Osteoblast (primary cell): Measurements from ENCODE around the gene IFNA8. TPM values are rescaled to one million over a fixed set of nuclear protein-coding genes. Genes with fewer than 3 reads are reported as not detected.

Source experiments
- DNase-seq: peaks from one replicate; pipeline ENCODE4 v3.0.0; 2011; ENCODE audit warnings: low spot score, mixed read lengths; ENCODE audit not compliant: insufficient read length; ENCODE audit errors: missing footprints
- H2AFZ ChIP-seq: 2 replicates; pipeline ENCODE4 v1.6.0; 2011; ENCODE audit warnings: mild to moderate bottlenecking, low read length
- H3K27ac ChIP-seq: 2 replicates; pipeline ENCODE4 v1.5.1; 2011; ENCODE audit warnings: mild to moderate bottlenecking, low read depth, low read length, moderate library complexity
- H3K27me3 ChIP-seq: 2 replicates; pipeline ENCODE4 v1.6.0; 2012; ENCODE audit warnings: mild to moderate bottlenecking, control low read depth, inconsistent platforms, low read length, moderate library complexity; ENCODE audit not compliant: insufficient read depth
- H3K36me3 ChIP-seq: 2 replicates; pipeline ENCODE4 v1.5.1; 2011; ENCODE audit warnings: mild to moderate bottlenecking, low read length, control low read depth, moderate library complexity; ENCODE audit not compliant: insufficient read depth
- H3K4me1 ChIP-seq: 2 replicates; pipeline ENCODE4 v1.5.1; 2011; ENCODE audit warnings: mild to moderate bottlenecking, low read length, control low read depth, moderate library complexity; ENCODE audit not compliant: insufficient read depth
- H3K4me2 ChIP-seq: 2 replicates; pipeline ENCODE4 v1.6.0; 2011; ENCODE audit warnings: mild to moderate bottlenecking, low read length; ENCODE audit not compliant: insufficient read depth
- H3K4me3 ChIP-seq: fragments of 200-600 bp; sonication (generic); 3 replicates; pipeline ENCODE4 v1.5.1; 2012; ENCODE audit warnings: mild to moderate bottlenecking, low read length, inconsistent platforms; ENCODE audit not compliant: insufficient read depth
- H3K79me2 ChIP-seq: 2 replicates; pipeline ENCODE4 v1.6.0; 2012; ENCODE audit warnings: mild to moderate bottlenecking, low read length, control low read depth, inconsistent platforms; ENCODE audit not compliant: insufficient read depth
- H3K9me3 ChIP-seq: 2 replicates; pipeline ENCODE4 v1.5.1; 2011; ENCODE audit warnings: low read depth, low read length, control low read depth
- H4K20me1 ChIP-seq: 2 replicates; pipeline ENCODE4 v1.6.0; 2012; ENCODE audit warnings: mild to moderate bottlenecking, low read length, control low read depth; ENCODE audit not compliant: insufficient read depth
- CTCF ChIP-seq: IDR thresholded peaks from 2 replicates; pipeline ENCODE4 v1.5.1; 2011; ENCODE audit warnings: mild to moderate bottlenecking, low read depth, low read length, moderate library complexity; ENCODE audit errors: extremely low read depth
- total RNA-seq: library from RNA; depleted of rRNA; stranded (reverse); fragments of >200 nt; gene quantifications from 2 replicates; pipeline ENCODE4 v1.2.3, GENCODE V29; 2012

IFNA8 gene
- total RNA-seq, 1 donor = not detected

GRCh38 chr9:21381448-21382339 lies 27.2 kb upstream of the IFNA8 start:
- no peak overlapping the region for H2AFZ ChIP-seq
- no peak for TF ChIP-seq CTCF
- H3K27me3 ChIP-seq = peaks cover 56% of the 10 kb centered on the region
- H3K27ac ChIP-seq = no peak overlapping the region
- no peak overlapping the region for H3K4me3 ChIP-seq
- no peaks in the 10 kb centered on the region for H3K4me1 ChIP-seq
- H3K36me3 ChIP-seq = no peaks in the 10 kb centered on the region
- H3K9me3 ChIP-seq = no peaks in the 10 kb centered on the region
- peak overlapping the region; percentile 18 for H3K4me2 ChIP-seq
- DNase-seq = no peak
- H3K79me2 ChIP-seq = no peaks in the 10 kb centered on the region
- no peaks in the 10 kb centered on the region for H4K20me1 ChIP-seq

GRCh38 chr9:21383627-21384026 lies 25.3 kb upstream of the IFNA8 start:
- no peaks in the 10 kb centered on the region for H3K79me2 ChIP-seq
- H3K4me2 ChIP-seq = no peak overlapping the region
- no peak overlapping the region for H3K4me3 ChIP-seq
- H4K20me1 ChIP-seq = no peaks in the 10 kb centered on the region
- no peaks in the 10 kb centered on the region for H3K4me1 ChIP-seq
- H2AFZ ChIP-seq = no peak overlapping the region
- H3K36me3 ChIP-seq = no peaks in the 10 kb centered on the region
- H3K9me3 ChIP-seq = no peaks in the 10 kb centered on the region
- DNase-seq = no peak
- H3K27me3 ChIP-seq = peaks cover 59% of the 10 kb centered on the region
- no peak for TF ChIP-seq CTCF
- no peak overlapping the region for H3K27ac ChIP-seq

- no peak within 1 kb of the TSS for H3K4me3 ChIP-seq
- no peak within 1 kb of the TSS for H3K27ac ChIP-seq
- peaks cover 60% of the 10 kb centered on the region for H3K27me3 ChIP-seq
- no peak for DNase-seq
- no peaks in the 10 kb centered on the region for H4K20me1 ChIP-seq
- no peak within 1 kb of the TSS for H3K4me2 ChIP-seq
- no peaks in the 10 kb centered on the region for H3K4me1 ChIP-seq
- no peaks in the 10 kb centered on the region for H3K79me2 ChIP-seq
- H3K9me3 ChIP-seq = no peaks in the 10 kb centered on the region
- no peak within 1 kb of the TSS for H2AFZ ChIP-seq
- TF ChIP-seq CTCF = no peak
- H3K36me3 ChIP-seq = no peaks in the 10 kb centered on the region
These were observed 23.7 kb upstream of the IFNA8 start, which contains the start of gene IFNA2 for GRCh38 chr9:21385131-21385670. TSS of gene IFNA2 (minus strand) at chr9:21385398. CDS start at chr9:21385329, 69 bp downstream.

- peak; percentile 38 for TF ChIP-seq CTCF
- H3K36me3 ChIP-seq = no peaks in the 10 kb centered on the region
- H3K4me3 ChIP-seq = no peak overlapping the region
- no peak for DNase-seq
- no peaks in the 10 kb centered on the region for H3K79me2 ChIP-seq
- peaks cover 8% of the 10 kb centered on the region for H3K4me1 ChIP-seq
- peaks cover 80% of the 10 kb centered on the region for H3K27me3 ChIP-seq
- no peaks in the 10 kb centered on the region for H4K20me1 ChIP-seq
- no peak overlapping the region for H3K4me2 ChIP-seq
- no peaks in the 10 kb centered on the region for H3K9me3 ChIP-seq
- no peak overlapping the region for H2AFZ ChIP-seq
- no peak overlapping the region for H3K27ac ChIP-seq
These were observed 16.6 kb upstream of the IFNA8 start for GRCh38 chr9:21392270-21392669.
